Lower lobe of right lung (tissue), 2 donors: ENCODE data around the gene ADGRV1. TPM values are rescaled to one million over a fixed set of nuclear protein-coding genes. Genes with fewer than 3 reads are reported as not detected.
"Not testable (repeated sequence)": the region's sequence is repeated elsewhere in the genome, so short reads cannot be mapped to it uniquely, and the experiment has no call there.

Experiments
- ATAC-seq, 2 donors: fragments of 200-7000 bp; cut with Tn5 transposase; one replicate each; pipeline ENCODE4 v1.9.1; 2020 to 2022; ENCODE audit warnings: mild to moderate bottlenecking in 2 of 2, moderate library complexity in 2 of 2
- DNase-seq: peaks from one replicate; pipeline ENCODE4 v3.0.0-alpha.2; 2020
- H3K27ac ChIP-seq: fragments of 200-600 bp; one replicate; pipeline ENCODE4 v1.8.0; 2022
- H3K27me3 ChIP-seq: fragments of 200-600 bp; one replicate; pipeline ENCODE4 v1.8.0; 2022; ENCODE audit warnings: low read depth
- H3K36me3 ChIP-seq: fragments of 200-600 bp; one replicate; pipeline ENCODE4 v1.8.0; 2022; ENCODE audit warnings: mild to moderate bottlenecking
- H3K4me1 ChIP-seq: fragments of 200-600 bp; one replicate; pipeline ENCODE4 v1.8.0; 2022
- H3K4me3 ChIP-seq: fragments of 200-600 bp; one replicate; pipeline ENCODE4 v1.8.0; 2022; ENCODE audit warnings: mild to moderate bottlenecking
- H3K9me3 ChIP-seq: fragments of 200-600 bp; one replicate; pipeline ENCODE4 v1.8.0; 2022
- intact Hi-C: fragments of 100-400 bp; cut with DNase I; formaldehyde crosslinking; loops from one replicate; pipeline ENCODE4 v1.11.0; 2022
- total RNA-seq: library from RNA; stranded (reverse); fragmentation: NEBNext Ultra II Directional; extraction: Animal tissue kit (Norgen Biotek cat#: 25700); gene quantifications from one replicate; pipeline ENCODE4 v1.2.1, GENCODE V29; 2021
- TF ChIP-seq, protein P1 (sequence below): fragments of 200-600 bp; IDR thresholded peaks from one replicate; pipeline ENCODE4 v1.8.0; 2022; ENCODE audit warnings: antibody characterized with exemption, mild to moderate bottlenecking
- donor health status: DM: no; HTN: yes; CAD: no; lungs with severe emphysema.

ADGRV1 gene
- total RNA-seq, 1 donor from 2014 or later, result 49.7 TPM

DNA sequence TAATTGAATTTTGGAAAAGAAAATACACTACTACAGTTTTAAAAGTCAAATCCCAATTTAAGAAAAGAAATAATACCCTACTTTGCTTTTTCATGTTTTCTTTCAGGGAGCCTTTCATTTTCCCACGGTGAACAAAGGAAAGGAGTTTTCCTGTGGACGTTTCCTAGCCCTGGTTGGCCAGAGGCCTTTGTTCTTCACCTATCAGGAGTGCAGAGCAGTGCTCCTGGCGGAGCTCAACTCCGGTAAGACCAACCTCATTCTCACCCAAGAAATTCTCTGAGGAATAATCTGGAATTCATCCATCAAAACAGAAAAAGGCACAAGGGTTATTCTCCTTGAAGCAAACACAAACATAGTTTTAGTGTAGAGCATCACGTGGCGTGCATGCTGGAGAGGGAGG is 248.9 kb downstream of the ADGRV1 start:
- Histone ChIP-seq H3K27me3 (no peaks in the 10 kb centered on the region), H3K4me3 (no peak overlapping the region), H3K27ac (no peak overlapping the region), H3K9me3 (no peaks in the 10 kb centered on the region), H3K4me1 (no peaks in the 10 kb centered on the region), H3K36me3 (no peaks in the 10 kb centered on the region)
- ATAC-seq (no peak), DNase-seq (no peak)
- intact Hi-C loops, result no loop called here
- TF ChIP-seq, protein P1, sequence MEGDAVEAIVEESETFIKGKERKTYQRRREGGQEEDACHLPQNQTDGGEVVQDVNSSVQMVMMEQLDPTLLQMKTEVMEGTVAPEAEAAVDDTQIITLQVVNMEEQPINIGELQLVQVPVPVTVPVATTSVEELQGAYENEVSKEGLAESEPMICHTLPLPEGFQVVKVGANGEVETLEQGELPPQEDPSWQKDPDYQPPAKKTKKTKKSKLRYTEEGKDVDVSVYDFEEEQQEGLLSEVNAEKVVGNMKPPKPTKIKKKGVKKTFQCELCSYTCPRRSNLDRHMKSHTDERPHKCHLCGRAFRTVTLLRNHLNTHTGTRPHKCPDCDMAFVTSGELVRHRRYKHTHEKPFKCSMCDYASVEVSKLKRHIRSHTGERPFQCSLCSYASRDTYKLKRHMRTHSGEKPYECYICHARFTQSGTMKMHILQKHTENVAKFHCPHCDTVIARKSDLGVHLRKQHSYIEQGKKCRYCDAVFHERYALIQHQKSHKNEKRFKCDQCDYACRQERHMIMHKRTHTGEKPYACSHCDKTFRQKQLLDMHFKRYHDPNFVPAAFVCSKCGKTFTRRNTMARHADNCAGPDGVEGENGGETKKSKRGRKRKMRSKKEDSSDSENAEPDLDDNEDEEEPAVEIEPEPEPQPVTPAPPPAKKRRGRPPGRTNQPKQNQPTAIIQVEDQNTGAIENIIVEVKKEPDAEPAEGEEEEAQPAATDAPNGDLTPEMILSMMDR, result no peak

DNA sequence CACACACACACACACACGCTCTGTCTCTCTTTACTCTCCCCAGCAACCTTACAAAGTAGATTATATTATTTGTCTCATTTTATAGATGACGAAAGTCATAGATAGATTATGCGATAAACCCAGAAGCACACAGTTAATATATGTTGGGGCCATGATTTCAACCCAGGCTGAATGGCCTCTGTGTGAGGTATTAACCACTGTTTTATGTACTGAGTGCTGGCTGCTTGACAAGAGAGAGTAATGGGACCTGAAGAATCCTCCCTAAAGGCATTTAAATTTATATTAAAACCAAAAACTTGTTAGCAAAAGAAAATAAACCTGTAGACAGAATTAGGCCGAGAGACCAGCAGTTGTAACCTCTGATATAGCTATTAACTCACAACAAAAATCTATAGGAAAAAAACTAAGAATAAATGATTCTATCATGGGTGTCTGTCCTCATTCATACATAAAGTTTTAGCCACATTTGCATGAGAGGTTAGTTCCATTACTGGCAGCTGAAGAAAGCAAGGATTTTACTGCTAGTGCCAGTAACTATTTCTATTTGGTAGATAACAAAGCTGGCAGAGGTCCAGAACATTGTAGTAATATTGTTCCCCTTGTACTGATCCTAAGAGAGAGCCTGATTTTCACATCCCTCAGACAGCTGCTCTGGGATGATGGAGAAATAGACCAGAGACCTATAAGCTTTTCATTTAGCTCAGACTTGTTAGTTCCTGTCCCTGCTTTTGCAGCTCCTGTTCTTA is 250.9 kb downstream of the ADGRV1 start:
- intact Hi-C loops, result no loop called here
- ATAC-seq (no peak), DNase-seq (no peak)
- Histone ChIP-seq H3K9me3 (no peaks in the 10 kb centered on the region), H3K36me3 (no peaks in the 10 kb centered on the region), H3K4me1 (no peaks in the 10 kb centered on the region), H3K27me3 (no peaks in the 10 kb centered on the region), H3K4me3 (no peak overlapping the region), H3K27ac (no peak overlapping the region)
- TF ChIP-seq, protein P1, result no peak

DNA sequence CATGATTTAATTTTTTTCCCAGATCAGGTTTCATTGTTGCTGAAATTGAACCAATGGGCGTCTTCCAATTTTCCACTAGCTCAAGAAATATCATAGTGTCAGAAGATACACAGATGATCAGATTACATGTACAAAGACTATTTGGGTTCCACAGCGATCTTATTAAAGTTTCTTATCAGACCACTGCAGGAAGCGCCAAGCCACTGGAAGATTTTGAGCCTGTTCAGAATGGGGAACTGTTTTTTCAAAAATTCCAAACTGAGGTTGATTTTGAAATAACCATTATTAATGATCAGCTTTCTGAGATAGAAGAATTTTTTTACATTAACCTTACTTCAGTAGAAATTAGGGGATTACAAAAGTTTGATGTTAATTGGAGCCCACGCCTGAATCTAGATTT is 251.6 kb downstream of the ADGRV1 start:
- ATAC-seq, result no peak
- intact Hi-C loops, result no loop called here

DNA sequence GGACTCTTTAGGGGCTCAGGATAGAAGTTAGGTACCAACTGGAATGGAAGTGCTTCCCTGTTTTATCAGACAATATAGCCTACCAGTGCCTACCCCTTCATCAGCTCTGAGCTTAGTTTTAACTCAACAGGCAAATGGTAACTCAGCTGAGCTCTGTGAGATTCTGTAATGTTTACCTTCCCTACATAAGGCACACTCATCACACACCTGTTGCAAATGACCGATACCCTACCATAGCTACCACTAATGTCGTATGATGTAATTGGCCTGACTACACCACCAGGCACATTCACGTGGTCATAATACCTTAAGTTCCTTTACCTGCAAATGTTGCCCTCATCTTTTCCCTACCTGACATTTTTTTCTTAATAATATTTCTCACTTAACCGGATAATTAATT is 254.8 kb downstream of the ADGRV1 start:
- intact Hi-C loops, result no loop called here
- H3K27me3 ChIP-seq, result no peaks in the 10 kb centered on the region
- no peak for DNase-seq

More for the DNA sequence above, 251.6 kb downstream of the ADGRV1 start:
- DNase-seq, result no peak
- Histone ChIP-seq H3K4me3 (no peak overlapping the region), H3K4me1 (no peaks in the 10 kb centered on the region), H3K36me3 (no peaks in the 10 kb centered on the region), H3K27me3 (no peaks in the 10 kb centered on the region), H3K9me3 (no peaks in the 10 kb centered on the region), H3K27ac (no peak overlapping the region)
- TF ChIP-seq, protein P1, result no peak

DNA sequence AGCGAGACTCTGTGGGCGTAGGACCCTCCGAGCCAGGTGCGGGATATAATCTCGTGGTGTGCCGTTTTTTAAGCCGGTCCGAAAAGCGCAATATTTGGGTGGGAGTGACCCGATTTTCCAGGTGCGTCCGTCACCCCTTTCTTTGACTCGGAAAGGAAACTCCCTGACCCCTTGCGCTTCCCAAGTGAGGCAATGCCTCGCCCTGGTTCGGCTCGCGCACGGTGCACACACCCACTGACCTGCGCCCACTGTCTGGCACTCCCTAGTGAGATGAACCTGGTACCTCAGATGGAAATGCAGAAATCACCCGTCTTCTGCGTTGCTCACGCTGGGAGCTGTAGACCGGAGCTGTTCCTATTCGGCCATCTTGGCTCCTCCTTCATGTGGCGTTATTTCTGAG is 263.5 kb downstream of the ADGRV1 start:
- H3K27ac ChIP-seq, H3K27me3 ChIP-seq, DNase-seq, intact Hi-C loops, H3K9me3 ChIP-seq, ATAC-seq, H3K36me3 ChIP-seq, H3K4me1 ChIP-seq, H3K4me3 ChIP-seq: not testable (repeated sequence)

More for the DNA sequence above, 254.8 kb downstream of the ADGRV1 start:
- no peak overlapping the region for H3K27ac ChIP-seq
- no peak overlapping the region for H3K4me3 ChIP-seq
- H3K36me3 ChIP-seq, result no peaks in the 10 kb centered on the region
- TF ChIP-seq, protein P1, result no peak
- H3K4me1 ChIP-seq, result no peaks in the 10 kb centered on the region
- no peaks in the 10 kb centered on the region for H3K9me3 ChIP-seq
- no peak for ATAC-seq

DNA sequence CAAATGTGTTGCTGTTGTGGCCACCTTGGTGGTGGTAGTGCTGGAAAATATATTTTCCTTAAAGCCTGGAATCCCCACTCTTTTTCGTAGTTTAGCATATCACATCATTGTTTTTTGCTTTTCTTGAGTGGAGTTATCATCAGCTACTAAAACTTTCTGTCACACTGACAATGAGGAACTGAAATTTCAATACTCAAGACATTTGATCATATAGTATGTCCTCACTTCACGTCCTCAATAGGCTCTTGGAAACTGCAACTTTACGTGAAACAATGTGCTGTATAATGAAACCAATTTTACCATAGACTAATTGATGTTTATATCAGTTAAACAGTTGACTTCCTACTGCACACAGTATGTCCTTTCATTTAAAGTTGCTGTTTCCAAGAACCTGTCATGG is 265.8 kb downstream of the ADGRV1 start:
- intact Hi-C loops, result no loop called here
- DNase-seq (no peak), ATAC-seq (no peak)
- Histone ChIP-seq H3K27me3 (no peaks in the 10 kb centered on the region), H3K4me1 (no peaks in the 10 kb centered on the region), H3K27ac (no peak overlapping the region), H3K9me3 (no peaks in the 10 kb centered on the region), H3K36me3 (no peaks in the 10 kb centered on the region), H3K4me3 (no peak overlapping the region)
- TF ChIP-seq, protein P1, result no peak
